Large intestine (tissue), 3 donors: Measurements from ENCODE around the gene ABLIM2. TPM values are rescaled to one million over a fixed set of nuclear protein-coding genes. Genes with fewer than 3 reads are reported as not detected.

Experiments
- DNase-seq, 2 donors: peaks; one replicate each; pipeline versions ENCODE4 v3.0.0 to v3.0.0-alpha.2; 2013
- H3K27ac ChIP-seq: one replicate; pipeline ENCODE4 v1.5.1; 2013; ENCODE audit warnings: low read length
- H3K27me3 ChIP-seq: 2 replicates; pipeline ENCODE4 v1.6.1; 2013; ENCODE audit warnings: low read length; ENCODE audit not compliant: control insufficient read depth, insufficient read depth
- H3K36me3 ChIP-seq: 2 replicates; pipeline ENCODE4 v1.6.1; 2013; ENCODE audit warnings: low read length; ENCODE audit not compliant: control insufficient read depth, insufficient read depth
- H3K4me1 ChIP-seq: one replicate; pipeline ENCODE4 v1.6.1; 2013; ENCODE audit warnings: low read length; ENCODE audit not compliant: control insufficient read depth, insufficient read depth
- H3K4me3 ChIP-seq: one replicate; pipeline ENCODE4 v1.5.1; 2013; ENCODE audit warnings: low read length
- H3K9me3 ChIP-seq: one replicate; pipeline ENCODE4 v1.6.1; 2013; ENCODE audit warnings: mild to moderate bottlenecking, low read depth, low read length, moderate library complexity; ENCODE audit not compliant: control insufficient read depth
- WGBS: methylation state at CpG from one replicate; pipeline ENCODE4 v1.1.5; 2013; ENCODE audit warnings: low lambda C conversion rate; ENCODE audit not compliant: insufficient coverage; 5-methylcytosine and 5-hydroxymethylcytosine counted together
- polyA plus RNA-seq: library from polyadenylated mRNA; unstranded; fragments of 120-200 nt; gene quantifications from one replicate; pipeline ENCODE4 v1.2.1, GENCODE V29; 2013

Gene ABLIM2
- polyA plus RNA-seq, 1 donor, result 5.9 TPM

- Histone ChIP-seq H3K4me3 (no peak overlapping the region), H3K27me3 (no peaks in the 10 kb centered on the region), H3K9me3 (no peaks in the 10 kb centered on the region), H3K36me3 (no peaks in the 10 kb centered on the region), H3K4me1 (peaks cover 11% of the 10 kb centered on the region), H3K27ac (no peak overlapping the region)
- no CpG with 5 or more reads among the region's 11 CpGs for WGBS
- DNase-seq, result no peak
Observed at GRCh38 chr4:8182294-8182693, 23.7 kb upstream of the ABLIM2 start.

- peak in 1 of 2 donors; percentile 46 for DNase-seq
- peaks cover 11% of the 10 kb centered on the region for H3K4me1 ChIP-seq
Observed at GRCh38 chr4:8181844-8182243, 23.2 kb upstream of the ABLIM2 start.

GRCh38 chr4:8181119-8181518, 22.5 kb upstream of the ABLIM2 start:
- H3K9me3 ChIP-seq, result no peaks in the 10 kb centered on the region
- DNase-seq, result no peak
- no peak overlapping the region for H3K27ac ChIP-seq
- WGBS, result no CpG with 5 or more reads among the region's 6 CpGs
- no peaks in the 10 kb centered on the region for H3K27me3 ChIP-seq
- peaks cover 11% of the 10 kb centered on the region for H3K4me1 ChIP-seq
- H3K4me3 ChIP-seq, result no peak overlapping the region
- no peaks in the 10 kb centered on the region for H3K36me3 ChIP-seq

More at GRCh38 chr4:8181844-8182243, 23.2 kb upstream of the ABLIM2 start:
- Histone ChIP-seq H3K27ac (no peak overlapping the region), H3K9me3 (no peaks in the 10 kb centered on the region), H3K36me3 (no peaks in the 10 kb centered on the region), H3K27me3 (no peaks in the 10 kb centered on the region), H3K4me3 (no peak overlapping the region)
- WGBS, result no CpG with 5 or more reads among the region's 7 CpGs

- Histone ChIP-seq H3K4me1 (peaks cover 11% of the 10 kb centered on the region), H3K36me3 (no peaks in the 10 kb centered on the region), H3K27ac (no peak overlapping the region), H3K4me3 (no peak overlapping the region), H3K9me3 (no peaks in the 10 kb centered on the region), H3K27me3 (no peaks in the 10 kb centered on the region)
- no peak for DNase-seq
- no CpG with 5 or more reads among the region's 8 CpGs for WGBS
Observed at GRCh38 chr4:8180310-8181093, 21.9 kb upstream of the ABLIM2 start.

GRCh38 chr4:8179771-8180170, 21.2 kb upstream of the ABLIM2 start:
- no peak overlapping the region for H3K4me3 ChIP-seq
- H3K4me1 ChIP-seq, result peaks cover 11% of the 10 kb centered on the region
- no peaks in the 10 kb centered on the region for H3K27me3 ChIP-seq
- no peaks in the 10 kb centered on the region for H3K9me3 ChIP-seq
- WGBS, result no CpG with 5 or more reads among the region's 9 CpGs
- DNase-seq, result no peak
- H3K36me3 ChIP-seq, result no peaks in the 10 kb centered on the region
- H3K27ac ChIP-seq, result no peak overlapping the region

GRCh38 chr4:8179074-8179473, 20.5 kb upstream of the ABLIM2 start:
- Histone ChIP-seq H3K9me3 (no peaks in the 10 kb centered on the region), H3K4me3 (no peak overlapping the region), H3K36me3 (no peaks in the 10 kb centered on the region), H3K27ac (no peak overlapping the region), H3K27me3 (no peaks in the 10 kb centered on the region), H3K4me1 (peaks cover 11% of the 10 kb centered on the region)
- no CpG with 5 or more reads among the region's 10 CpGs for WGBS
- DNase-seq, result no peak

- no CpG with 5 or more reads among the region's 11 CpGs for WGBS
- H3K27me3 ChIP-seq, result no peaks in the 10 kb centered on the region
- H3K4me3 ChIP-seq, result no peak overlapping the region
- no peaks in the 10 kb centered on the region for H3K36me3 ChIP-seq
- no peaks in the 10 kb centered on the region for H3K9me3 ChIP-seq
- peaks cover 9% of the 10 kb centered on the region for H3K4me1 ChIP-seq
- no peak overlapping the region for H3K27ac ChIP-seq
- no peak for DNase-seq
Observed at GRCh38 chr4:8177956-8178355, 19.3 kb upstream of the ABLIM2 start.

GRCh38 chr4:8177552-8177951, 18.9 kb upstream of the ABLIM2 start:
- Histone ChIP-seq H3K9me3 (no peaks in the 10 kb centered on the region), H3K27me3 (no peaks in the 10 kb centered on the region), H3K4me3 (no peak overlapping the region), H3K27ac (no peak overlapping the region), H3K36me3 (no peaks in the 10 kb centered on the region), H3K4me1 (peaks cover 5% of the 10 kb centered on the region)
- no CpG with 5 or more reads among the region's 6 CpGs for WGBS
- no peak for DNase-seq

- no peaks in the 10 kb centered on the region for H3K36me3 ChIP-seq
- no peaks in the 10 kb centered on the region for H3K9me3 ChIP-seq
- peaks cover 2% of the 10 kb centered on the region for H3K27me3 ChIP-seq
- peaks cover 3% of the 10 kb centered on the region for H3K4me1 ChIP-seq
- DNase-seq, result peak in 1 of 2 donors; percentile 47
- no CpG with 5 or more reads among the region's 17 CpGs for WGBS
- no peak overlapping the region for H3K27ac ChIP-seq
- H3K4me3 ChIP-seq, result no peak overlapping the region
Observed at GRCh38 chr4:8176547-8177399, 18.2 kb upstream of the ABLIM2 start.

- H3K36me3 ChIP-seq, result no peaks in the 10 kb centered on the region
- H3K4me1 ChIP-seq, result no peaks in the 10 kb centered on the region
- H3K9me3 ChIP-seq, result no peaks in the 10 kb centered on the region
- no peak overlapping the region for H3K27ac ChIP-seq
- no peak for DNase-seq
- WGBS, result no CpG with 5 or more reads among the region's 6 CpGs
- H3K4me3 ChIP-seq, result no peak overlapping the region
- peaks cover 2% of the 10 kb centered on the region for H3K27me3 ChIP-seq
Observed at GRCh38 chr4:8175686-8176085, 17.1 kb upstream of the ABLIM2 start.
